Measurements from ENCODE around the gene EFTUD2. TPM values are rescaled to one million over a fixed set of nuclear protein-coding genes. Genes with fewer than 3 reads are reported as not detected.

Gene EFTUD2
- total and polyA plus RNA-seq, 4 donors: 19.8 to 84.3 (median 33.3) TPM

DNA sequence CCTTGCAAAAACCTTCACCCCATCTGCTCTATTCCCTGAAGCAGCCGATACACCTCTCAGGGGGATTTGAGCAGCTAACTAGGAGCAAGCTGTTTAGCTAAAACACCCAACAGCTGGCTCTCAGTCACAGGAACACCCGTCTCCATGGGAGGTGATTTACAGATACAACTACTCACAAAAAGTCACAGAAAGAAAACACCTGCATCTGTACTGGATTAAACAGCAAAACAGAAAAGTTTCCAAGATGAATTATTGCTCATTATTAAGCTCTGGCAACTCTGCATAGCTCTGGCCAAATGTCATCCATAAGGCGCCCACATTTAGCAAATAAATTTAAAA is 91.5 kb downstream of the EFTUD2 start:
- H3K9ac ChIP-seq (ENCODE audit: low read depth in 1 of 2, low read length in 2 of 2): no peak overlapping the region
- 80% methylated on average over 3 of the region's 3 CpGs for WGBS
- DNase-seq (ENCODE audit: low spot score): no peak
- H3K27me3 ChIP-seq (ENCODE audit: control insufficient read depth in 4 of 4, insufficient read depth in 4 of 4, low read length in 3 of 4): no peaks in the 10 kb centered on the region
- H3K9me3 ChIP-seq (ENCODE audit: control insufficient read depth in 4 of 4, low read length in 3 of 4): no peaks in the 10 kb centered on the region
- TF ChIP-seq HNF4A (conservative IDR thresholded peaks at IDR 0.05): no peak
- TF ChIP-seq, protein P1, sequence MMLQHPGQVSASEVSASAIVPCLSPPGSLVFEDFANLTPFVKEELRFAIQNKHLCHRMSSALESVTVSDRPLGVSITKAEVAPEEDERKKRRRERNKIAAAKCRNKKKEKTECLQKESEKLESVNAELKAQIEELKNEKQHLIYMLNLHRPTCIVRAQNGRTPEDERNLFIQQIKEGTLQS (IDR thresholded peaks at IDR 0.05): no peak
- TF ChIP-seq, protein P2, sequence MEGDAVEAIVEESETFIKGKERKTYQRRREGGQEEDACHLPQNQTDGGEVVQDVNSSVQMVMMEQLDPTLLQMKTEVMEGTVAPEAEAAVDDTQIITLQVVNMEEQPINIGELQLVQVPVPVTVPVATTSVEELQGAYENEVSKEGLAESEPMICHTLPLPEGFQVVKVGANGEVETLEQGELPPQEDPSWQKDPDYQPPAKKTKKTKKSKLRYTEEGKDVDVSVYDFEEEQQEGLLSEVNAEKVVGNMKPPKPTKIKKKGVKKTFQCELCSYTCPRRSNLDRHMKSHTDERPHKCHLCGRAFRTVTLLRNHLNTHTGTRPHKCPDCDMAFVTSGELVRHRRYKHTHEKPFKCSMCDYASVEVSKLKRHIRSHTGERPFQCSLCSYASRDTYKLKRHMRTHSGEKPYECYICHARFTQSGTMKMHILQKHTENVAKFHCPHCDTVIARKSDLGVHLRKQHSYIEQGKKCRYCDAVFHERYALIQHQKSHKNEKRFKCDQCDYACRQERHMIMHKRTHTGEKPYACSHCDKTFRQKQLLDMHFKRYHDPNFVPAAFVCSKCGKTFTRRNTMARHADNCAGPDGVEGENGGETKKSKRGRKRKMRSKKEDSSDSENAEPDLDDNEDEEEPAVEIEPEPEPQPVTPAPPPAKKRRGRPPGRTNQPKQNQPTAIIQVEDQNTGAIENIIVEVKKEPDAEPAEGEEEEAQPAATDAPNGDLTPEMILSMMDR (IDR thresholded peaks at IDR 0.05; ENCODE audit: low read depth, low read length, missing input control): no peak
- no peak for TF ChIP-seq REST (IDR thresholded peaks at IDR 0.05)
- TF ChIP-seq RAD21 (IDR thresholded peaks at IDR 0.05): no peak
- TF ChIP-seq GABPA (IDR thresholded peaks at IDR 0.05 in 1 of 2, conservative IDR thresholded peaks at IDR 0.05 in 1 of 2): no peak
- TF ChIP-seq YY1 (IDR thresholded peaks at IDR 0.05): no peak
- TF ChIP-seq JUND (IDR thresholded peaks at IDR 0.05): no peak
- TF ChIP-seq HNF4G (IDR thresholded peaks at IDR 0.05): no peak
- TF ChIP-seq SP1 (IDR thresholded peaks at IDR 0.05): no peak
- TF ChIP-seq RXRA (IDR thresholded peaks at IDR 0.05): no peak
- TF ChIP-seq, protein P3, sequence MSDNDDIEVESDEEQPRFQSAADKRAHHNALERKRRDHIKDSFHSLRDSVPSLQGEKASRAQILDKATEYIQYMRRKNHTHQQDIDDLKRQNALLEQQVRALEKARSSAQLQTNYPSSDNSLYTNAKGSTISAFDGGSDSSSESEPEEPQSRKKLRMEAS (IDR thresholded peaks at IDR 0.05): no peak
- no peak for TF ChIP-seq EGR1 (IDR thresholded peaks at IDR 0.05; ENCODE audit: low read depth in 2 of 2)
- TF ChIP-seq, protein P4, sequence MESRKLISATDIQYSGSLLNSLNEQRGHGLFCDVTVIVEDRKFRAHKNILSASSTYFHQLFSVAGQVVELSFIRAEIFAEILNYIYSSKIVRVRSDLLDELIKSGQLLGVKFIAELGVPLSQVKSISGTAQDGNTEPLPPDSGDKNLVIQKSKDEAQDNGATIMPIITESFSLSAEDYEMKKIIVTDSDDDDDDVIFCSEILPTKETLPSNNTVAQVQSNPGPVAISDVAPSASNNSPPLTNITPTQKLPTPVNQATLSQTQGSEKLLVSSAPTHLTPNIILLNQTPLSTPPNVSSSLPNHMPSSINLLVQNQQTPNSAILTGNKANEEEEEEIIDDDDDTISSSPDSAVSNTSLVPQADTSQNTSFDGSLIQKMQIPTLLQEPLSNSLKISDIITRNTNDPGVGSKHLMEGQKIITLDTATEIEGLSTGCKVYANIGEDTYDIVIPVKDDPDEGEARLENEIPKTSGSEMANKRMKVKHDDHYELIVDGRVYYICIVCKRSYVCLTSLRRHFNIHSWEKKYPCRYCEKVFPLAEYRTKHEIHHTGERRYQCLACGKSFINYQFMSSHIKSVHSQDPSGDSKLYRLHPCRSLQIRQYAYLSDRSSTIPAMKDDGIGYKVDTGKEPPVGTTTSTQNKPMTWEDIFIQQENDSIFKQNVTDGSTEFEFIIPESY (IDR thresholded peaks at IDR 0.05): no peak
- TF ChIP-seq FOXA2 (IDR thresholded peaks at IDR 0.05): no peak
- TF ChIP-seq TAF1 (conservative IDR thresholded peaks at IDR 0.05): no peak
- no peak for TF ChIP-seq NR2F2 (IDR thresholded peaks at IDR 0.05)
- TF ChIP-seq FOXA1 (IDR thresholded peaks at IDR 0.05): no peak
- no peaks in the 10 kb centered on the region for H3K4me1 ChIP-seq (ENCODE audit: control insufficient read depth in 4 of 4, insufficient read depth in 4 of 4, low read length in 3 of 4)
- no peak overlapping the region for H3K27ac ChIP-seq (ENCODE audit: low read depth in 1 of 2, low read length in 2 of 2)
- no peak overlapping the region for H3K4me3 ChIP-seq (ENCODE audit: low read depth in 1 of 3, low read length in 3 of 3)
- no peaks in the 10 kb centered on the region for H3K36me3 ChIP-seq (ENCODE audit: control insufficient read depth in 4 of 4, insufficient read depth in 3 of 4, low read depth in 1 of 4, low read length in 3 of 4)

All from liver (tissue), 9 donors.